Endometrium (tissue), 2 donors: Measurements from ENCODE around the gene CTIF.

ENCODE experiments used
- FAIRE-seq: peaks from 2 replicates; lab custom pipeline; 2012; peaks lifted over from hg19 to GRCh38; lab: Jason Lieb, UNC
- donor health status: control.
- donor health status: control.

Gene CTIF

GRCh38 chr18:48889115-48889941 lies 350.5 kb downstream of the CTIF start:
- FAIRE-seq = no peak

GRCh38 chr18:48889981-48890762 lies 351.3 kb downstream of the CTIF start:
- FAIRE-seq = no peak

- no peak for FAIRE-seq
These were observed 352.9 kb downstream of the CTIF start for GRCh38 chr18:48891721-48892120.

- no peak for FAIRE-seq
These were observed 353.5 kb downstream of the CTIF start for GRCh38 chr18:48892146-48892855.

GRCh38 chr18:48893061-48893607 lies 354.3 kb downstream of the CTIF start:
- FAIRE-seq = no peak

GRCh38 chr18:48893608-48894600 lies 355.1 kb downstream of the CTIF start:
- no peak for FAIRE-seq

GRCh38 chr18:48894799-48895346 lies 356.0 kb downstream of the CTIF start:
- no peak for FAIRE-seq

GRCh38 chr18:48896326-48896874 lies 357.6 kb downstream of the CTIF start:
- no peak for FAIRE-seq

- FAIRE-seq = no peak
These were observed 358.2 kb downstream of the CTIF start for GRCh38 chr18:48896875-48897511.

GRCh38 chr18:48897531-48897930 lies 358.7 kb downstream of the CTIF start:
- no peak for FAIRE-seq

- FAIRE-seq = no peak
These were observed 359.7 kb downstream of the CTIF start for GRCh38 chr18:48898521-48898920.

- no peak for FAIRE-seq
These were observed 360.8 kb downstream of the CTIF start for GRCh38 chr18:48899558-48900174.

GRCh38 chr18:48900469-48900868 lies 361.6 kb downstream of the CTIF start:
- FAIRE-seq = no peak

- no peak for FAIRE-seq
These were observed 362.6 kb downstream of the CTIF start for GRCh38 chr18:48901145-48902022.

- no peak for FAIRE-seq
These were observed 363.4 kb downstream of the CTIF start for GRCh38 chr18:48902023-48902855.

- no peak for FAIRE-seq
These were observed 364.2 kb downstream of the CTIF start for GRCh38 chr18:48902856-48903601.

GRCh38 chr18:48904091-48904490 lies 365.3 kb downstream of the CTIF start:
- FAIRE-seq = no peak
